GM12872 (cell line): ENCODE measurements around the gene MRPS2.

ENCODE experiments used
- CTCF ChIP-seq: IDR thresholded peaks from 3 replicates; pipeline ENCODE4 v1.5.1; 2011; ENCODE audit warnings: low read depth, mild to moderate bottlenecking, low read length, moderate library complexity; ENCODE audit not compliant: insufficient read depth

MRPS2 gene

DNA sequence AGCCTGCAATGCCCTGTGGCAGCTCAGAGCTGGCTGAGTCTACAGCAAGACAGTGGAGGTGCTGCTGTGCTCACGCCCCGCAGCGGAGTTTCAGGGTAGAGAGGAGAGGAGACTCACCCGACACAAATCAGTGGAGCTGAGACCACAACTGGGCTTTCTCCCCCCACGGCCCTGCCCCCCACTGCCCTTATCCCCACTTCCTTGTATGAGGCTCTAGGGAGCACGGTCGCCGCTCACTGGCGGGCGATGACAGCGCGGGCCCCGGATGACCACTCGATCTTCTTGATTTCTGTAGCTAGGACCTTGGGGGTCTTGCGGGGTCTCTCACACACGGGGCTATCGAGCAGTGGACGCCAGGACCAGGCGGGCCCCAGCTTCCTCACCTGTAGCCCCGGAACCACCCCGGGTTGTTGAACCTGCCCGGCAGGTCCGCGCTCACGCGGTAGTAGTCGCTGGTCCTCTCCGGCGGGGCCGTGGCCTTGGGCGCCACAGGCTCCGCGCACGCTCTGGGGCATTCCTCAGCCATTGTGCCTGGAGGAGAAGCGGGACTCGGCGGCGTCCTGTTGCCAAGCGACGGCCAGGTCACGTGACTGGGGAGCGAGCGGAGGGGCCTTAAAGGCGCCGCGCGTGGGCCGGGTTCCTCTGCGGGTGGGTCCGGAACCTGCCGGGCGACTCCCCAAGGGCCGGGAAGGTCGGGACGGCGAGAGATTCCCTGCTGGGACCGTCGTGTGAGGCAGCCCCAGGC is 984 bp upstream of the MRPS2 start:
- no peak for TF ChIP-seq CTCF

DNA sequence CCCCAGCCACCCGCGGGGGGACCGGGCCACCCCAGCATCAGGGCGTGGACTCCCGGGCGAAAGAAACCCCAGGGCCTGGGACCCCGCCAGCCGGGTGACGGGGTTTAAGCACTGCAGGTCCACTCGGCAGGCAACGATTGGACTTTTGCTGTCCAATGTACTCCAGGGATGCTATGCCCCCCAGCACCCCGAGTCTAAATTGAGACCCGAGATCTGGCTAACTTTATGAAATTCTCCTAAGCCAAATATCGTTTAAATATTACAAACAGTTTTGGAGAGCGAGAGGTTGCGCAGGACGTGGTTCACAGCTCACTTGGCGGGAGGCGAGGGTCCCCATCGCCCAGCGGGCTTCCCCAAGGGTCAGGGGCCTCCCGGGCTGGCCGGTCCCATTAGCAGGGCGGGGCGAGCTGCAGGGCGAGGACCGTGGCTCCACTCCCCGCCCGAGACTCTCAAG is 384 bp upstream of the MRPS2 start:
- TF ChIP-seq CTCF, result no peak

DNA sequence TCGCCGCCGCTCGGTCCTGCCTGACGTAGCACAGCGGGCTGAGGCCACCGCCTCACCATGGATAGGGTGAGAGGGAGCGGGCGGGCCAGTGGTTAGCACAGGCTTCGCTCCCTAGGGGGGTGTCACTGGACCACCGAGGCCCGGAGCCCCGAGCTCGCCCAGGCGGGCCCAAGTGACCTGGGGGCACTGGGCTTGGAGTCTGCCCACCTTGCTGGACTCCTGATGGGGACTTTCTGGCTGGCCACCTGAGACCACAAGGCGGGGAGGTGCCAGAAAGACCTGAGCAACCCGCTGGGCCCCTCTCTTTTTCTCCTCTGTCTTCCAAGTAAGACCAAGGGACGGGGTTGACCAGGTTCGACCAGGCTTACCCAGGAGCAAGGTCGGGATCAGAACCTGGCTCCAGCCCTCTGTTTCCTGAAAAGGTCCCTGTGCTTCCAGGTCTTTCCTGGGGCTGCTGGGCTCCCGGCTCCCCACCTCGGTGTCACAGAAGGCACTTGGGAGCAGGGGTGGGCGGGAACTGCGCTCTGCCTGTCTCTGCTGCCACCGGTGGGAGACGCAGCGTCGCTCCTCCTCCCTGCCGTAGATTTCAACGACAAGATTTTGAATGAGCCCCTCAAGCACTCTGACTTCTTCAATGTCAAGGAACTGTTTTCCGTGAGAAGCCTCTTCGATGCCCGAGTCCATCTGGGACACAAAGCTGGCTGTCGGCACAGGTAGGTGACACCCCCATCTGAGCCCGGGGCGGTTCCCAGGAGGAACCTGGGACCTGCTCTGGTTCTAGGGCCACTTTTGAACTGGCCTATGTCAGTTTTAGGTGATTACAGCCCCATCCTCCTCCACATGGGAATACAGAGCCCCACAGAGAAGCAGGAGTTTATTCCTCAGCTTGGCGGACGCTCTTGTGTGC is 1.0 kb downstream of the MRPS2 start:
- TF ChIP-seq CTCF, result no peak

- no peak for TF ChIP-seq CTCF
These were observed 1.8 kb downstream of the MRPS2 start for GRCh38 chr9:135502168-135502872.

GRCh38 chr9:135502873-135503321 is 2.4 kb downstream of the MRPS2 start:
- TF ChIP-seq CTCF, result no peak

DNA sequence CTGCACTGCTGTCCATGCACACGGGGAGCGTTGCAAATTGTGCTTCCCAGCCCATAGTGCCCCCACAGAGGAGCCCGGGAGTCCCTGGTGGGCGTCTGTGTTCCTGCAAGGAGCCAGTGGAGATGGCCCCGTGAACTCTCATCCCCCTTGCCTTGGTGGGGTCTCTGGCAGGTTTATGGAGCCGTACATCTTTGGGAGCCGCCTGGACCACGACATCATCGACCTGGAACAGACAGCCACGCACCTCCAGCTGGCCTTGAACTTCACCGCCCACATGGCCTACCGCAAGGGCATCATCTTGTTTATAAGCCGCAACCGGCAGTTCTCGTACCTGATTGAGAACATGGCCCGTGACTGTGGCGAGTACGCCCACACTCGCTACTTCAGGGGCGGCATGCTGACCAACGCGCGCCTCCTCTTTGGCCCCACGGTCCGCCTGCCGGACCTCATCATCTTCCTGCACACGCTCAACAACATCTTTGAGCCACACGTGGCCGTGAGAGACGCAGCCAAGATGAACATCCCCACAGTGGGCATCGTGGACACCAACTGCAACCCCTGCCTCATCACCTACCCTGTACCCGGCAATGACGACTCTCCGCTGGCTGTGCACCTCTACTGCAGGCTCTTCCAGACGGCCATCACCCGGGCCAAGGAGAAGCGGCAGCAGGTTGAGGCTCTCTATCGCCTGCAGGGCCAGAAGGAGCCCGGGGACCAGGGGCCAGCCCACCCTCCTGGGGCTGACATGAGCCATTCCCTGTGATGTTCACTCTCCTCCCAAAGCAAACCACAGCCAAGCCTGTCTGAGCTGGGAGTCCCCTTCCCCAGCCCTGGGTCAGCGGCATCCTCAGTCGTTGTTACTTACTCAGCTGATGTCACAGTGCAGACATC is 3.1 kb downstream of the MRPS2 start:
- no peak for TF ChIP-seq CTCF
